HepG2 (cell line): ENCODE data around the gene PCSK6.

Experiments used
- RBM22 ChIP-seq: fragments of 200-400 bp; formaldehyde crosslinking; optimal IDR thresholded peaks from 2 replicates; pipeline ENCODE3; 2017; ENCODE audit warnings: mild to moderate bottlenecking, low read length, moderate library complexity
- SP1 ChIP-seq, 2 experiments: fragments of 450-650 bp in 1 of 2; sonication (generic) in 1 of 2; formaldehyde crosslinking in 1 of 2; IDR thresholded peaks; 2 replicates each; pipeline versions ENCODE4 v1.4.0 to v1.6.1; 2016 to 2020; ENCODE audit warnings: missing genetic modification reagents in 1 of 2
- ZSCAN29 ChIP-seq: sonication (generic); formaldehyde crosslinking; conservative IDR thresholded peaks from 2 replicates; pipeline ENCODE4 v1.4.0; 2020; ENCODE audit warnings: mild to moderate bottlenecking, missing genetic modification reagents
- TF ChIP-seq, protein P1 (sequence below): sonication (generic); formaldehyde crosslinking; IDR thresholded peaks from 2 replicates; pipeline ENCODE4 v1.8.1; 2022; ENCODE audit warnings: mild to moderate bottlenecking, missing genetic modification reagents
- TF ChIP-seq, protein P2 (sequence below): IDR thresholded peaks from 2 replicates; pipeline ENCODE4 v1.6.1; 2012; ENCODE audit warnings: low read length, improper control_type of control experiment
- TF ChIP-seq, protein P3 (sequence below): sonication (generic); formaldehyde crosslinking; IDR thresholded peaks from 2 replicates; pipeline ENCODE4 v1.5.0; 2020; ENCODE audit warnings: mild to moderate bottlenecking, missing genetic modification reagents, moderate library complexity

DNA sequence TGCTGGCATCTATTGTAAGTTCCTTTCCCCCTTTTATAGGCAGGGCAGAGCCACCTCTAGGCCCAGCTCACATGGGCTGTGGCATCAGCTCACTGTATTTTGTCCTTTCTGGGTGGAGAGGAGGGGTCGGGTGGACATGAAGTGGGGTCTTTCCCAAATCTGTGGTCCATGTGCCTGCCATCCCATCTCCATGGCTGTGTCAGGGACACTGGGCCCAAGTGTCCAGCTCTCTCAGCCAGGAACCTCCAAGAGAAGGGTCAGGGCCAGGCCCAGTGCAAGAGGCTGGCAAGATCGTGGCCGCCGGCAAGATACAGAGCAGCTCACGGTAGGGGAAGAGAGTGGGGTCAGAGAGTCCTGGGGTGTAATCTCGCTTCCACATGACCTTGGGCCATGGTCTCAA is 85.3 kb downstream of the PCSK6 start:
- TF ChIP-seq, protein P1, sequence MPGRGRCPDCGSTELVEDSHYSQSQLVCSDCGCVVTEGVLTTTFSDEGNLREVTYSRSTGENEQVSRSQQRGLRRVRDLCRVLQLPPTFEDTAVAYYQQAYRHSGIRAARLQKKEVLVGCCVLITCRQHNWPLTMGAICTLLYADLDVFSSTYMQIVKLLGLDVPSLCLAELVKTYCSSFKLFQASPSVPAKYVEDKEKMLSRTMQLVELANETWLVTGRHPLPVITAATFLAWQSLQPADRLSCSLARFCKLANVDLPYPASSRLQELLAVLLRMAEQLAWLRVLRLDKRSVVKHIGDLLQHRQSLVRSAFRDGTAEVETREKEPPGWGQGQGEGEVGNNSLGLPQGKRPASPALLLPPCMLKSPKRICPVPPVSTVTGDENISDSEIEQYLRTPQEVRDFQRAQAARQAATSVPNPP (CRISPR knock-in tag) = no peak
- TF ChIP-seq RBM22 = no peak
- no peak for TF ChIP-seq SP1 (IDR thresholded peaks at IDR 0.05)
- TF ChIP-seq SP1 (CRISPR knock-in tag; IDR thresholded peaks at IDR 0.05) = no peak
- TF ChIP-seq ZSCAN29 (CRISPR knock-in tag) = no peak
- TF ChIP-seq, protein P2, sequence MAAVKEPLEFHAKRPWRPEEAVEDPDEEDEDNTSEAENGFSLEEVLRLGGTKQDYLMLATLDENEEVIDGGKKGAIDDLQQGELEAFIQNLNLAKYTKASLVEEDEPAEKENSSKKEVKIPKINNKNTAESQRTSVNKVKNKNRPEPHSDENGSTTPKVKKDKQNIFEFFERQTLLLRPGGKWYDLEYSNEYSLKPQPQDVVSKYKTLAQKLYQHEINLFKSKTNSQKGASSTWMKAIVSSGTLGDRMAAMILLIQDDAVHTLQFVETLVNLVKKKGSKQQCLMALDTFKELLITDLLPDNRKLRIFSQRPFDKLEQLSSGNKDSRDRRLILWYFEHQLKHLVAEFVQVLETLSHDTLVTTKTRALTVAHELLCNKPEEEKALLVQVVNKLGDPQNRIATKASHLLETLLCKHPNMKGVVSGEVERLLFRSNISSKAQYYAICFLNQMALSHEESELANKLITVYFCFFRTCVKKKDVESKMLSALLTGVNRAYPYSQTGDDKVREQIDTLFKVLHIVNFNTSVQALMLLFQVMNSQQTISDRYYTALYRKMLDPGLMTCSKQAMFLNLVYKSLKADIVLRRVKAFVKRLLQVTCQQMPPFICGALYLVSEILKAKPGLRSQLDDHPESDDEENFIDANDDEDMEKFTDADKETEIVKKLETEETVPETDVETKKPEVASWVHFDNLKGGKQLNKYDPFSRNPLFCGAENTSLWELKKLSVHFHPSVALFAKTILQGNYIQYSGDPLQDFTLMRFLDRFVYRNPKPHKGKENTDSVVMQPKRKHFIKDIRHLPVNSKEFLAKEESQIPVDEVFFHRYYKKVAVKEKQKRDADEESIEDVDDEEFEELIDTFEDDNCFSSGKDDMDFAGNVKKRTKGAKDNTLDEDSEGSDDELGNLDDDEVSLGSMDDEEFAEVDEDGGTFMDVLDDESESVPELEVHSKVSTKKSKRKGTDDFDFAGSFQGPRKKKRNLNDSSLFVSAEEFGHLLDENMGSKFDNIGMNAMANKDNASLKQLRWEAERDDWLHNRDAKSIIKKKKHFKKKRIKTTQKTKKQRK = no peak
- TF ChIP-seq, protein P3, sequence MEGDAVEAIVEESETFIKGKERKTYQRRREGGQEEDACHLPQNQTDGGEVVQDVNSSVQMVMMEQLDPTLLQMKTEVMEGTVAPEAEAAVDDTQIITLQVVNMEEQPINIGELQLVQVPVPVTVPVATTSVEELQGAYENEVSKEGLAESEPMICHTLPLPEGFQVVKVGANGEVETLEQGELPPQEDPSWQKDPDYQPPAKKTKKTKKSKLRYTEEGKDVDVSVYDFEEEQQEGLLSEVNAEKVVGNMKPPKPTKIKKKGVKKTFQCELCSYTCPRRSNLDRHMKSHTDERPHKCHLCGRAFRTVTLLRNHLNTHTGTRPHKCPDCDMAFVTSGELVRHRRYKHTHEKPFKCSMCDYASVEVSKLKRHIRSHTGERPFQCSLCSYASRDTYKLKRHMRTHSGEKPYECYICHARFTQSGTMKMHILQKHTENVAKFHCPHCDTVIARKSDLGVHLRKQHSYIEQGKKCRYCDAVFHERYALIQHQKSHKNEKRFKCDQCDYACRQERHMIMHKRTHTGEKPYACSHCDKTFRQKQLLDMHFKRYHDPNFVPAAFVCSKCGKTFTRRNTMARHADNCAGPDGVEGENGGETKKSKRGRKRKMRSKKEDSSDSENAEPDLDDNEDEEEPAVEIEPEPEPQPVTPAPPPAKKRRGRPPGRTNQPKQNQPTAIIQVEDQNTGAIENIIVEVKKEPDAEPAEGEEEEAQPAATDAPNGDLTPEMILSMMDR (CRISPR knock-in tag) = no peak
